PFSK-1 (cell line): Measurements from ENCODE around the gene PHAF1.

Source experiments
- FOXP2 ChIP-seq: optimal IDR thresholded peaks from 2 replicates; pipeline ENCODE3; 2011; ENCODE audit warnings: borderline replicate concordance, control low read depth, inconsistent platforms; ENCODE audit not compliant: insufficient read depth; ENCODE audit errors: extremely low read length, extremely low read depth
- POLR2AphosphoS5 ChIP-seq: IDR thresholded peaks from 2 replicates; pipeline ENCODE4 v1.6.1; 2012; ENCODE audit warnings: low read depth, mild to moderate bottlenecking, control low read depth, low read length, moderate library complexity
- TF ChIP-seq, protein P1 (sequence below), 2 experiments: IDR thresholded peaks; 2 replicates each; pipeline versions ENCODE4 v1.6.1 to v1.8.0; 2011 to 2012; ENCODE audit warnings: low read depth in 2 of 2, low read length in 2 of 2, control low read depth in 1 of 2, inconsistent platforms in 1 of 2, mild to moderate bottlenecking in 1 of 2, moderate library complexity in 1 of 2; ENCODE audit not compliant: insufficient read depth in 1 of 2

DNA sequence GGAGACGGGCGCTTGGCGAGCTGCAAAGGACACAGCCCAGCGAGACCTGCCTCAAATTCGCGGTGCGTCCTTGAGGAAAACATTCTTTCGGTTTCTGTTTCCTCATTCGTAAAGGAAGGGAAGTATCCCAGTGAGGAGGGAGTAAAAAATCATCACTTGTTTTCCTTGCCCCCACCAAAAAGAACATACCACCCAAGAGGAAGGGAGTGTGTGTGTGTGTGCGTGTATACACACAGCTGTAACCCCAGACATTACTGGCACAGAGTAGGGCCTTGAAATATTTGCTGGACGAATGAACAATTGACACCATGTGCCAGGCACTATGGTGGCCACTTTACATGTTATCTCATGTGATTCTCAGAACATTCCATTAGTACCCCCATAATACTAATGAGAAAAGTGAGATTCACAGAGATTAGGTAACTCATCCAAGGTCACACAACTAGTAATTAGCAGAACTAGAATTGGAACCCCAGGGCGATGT lies 76.0 kb downstream of the PHAF1 start:
- TF ChIP-seq POLR2AphosphoS5 (no peak), FOXP2 (no peak)
- TF ChIP-seq, protein P1, sequence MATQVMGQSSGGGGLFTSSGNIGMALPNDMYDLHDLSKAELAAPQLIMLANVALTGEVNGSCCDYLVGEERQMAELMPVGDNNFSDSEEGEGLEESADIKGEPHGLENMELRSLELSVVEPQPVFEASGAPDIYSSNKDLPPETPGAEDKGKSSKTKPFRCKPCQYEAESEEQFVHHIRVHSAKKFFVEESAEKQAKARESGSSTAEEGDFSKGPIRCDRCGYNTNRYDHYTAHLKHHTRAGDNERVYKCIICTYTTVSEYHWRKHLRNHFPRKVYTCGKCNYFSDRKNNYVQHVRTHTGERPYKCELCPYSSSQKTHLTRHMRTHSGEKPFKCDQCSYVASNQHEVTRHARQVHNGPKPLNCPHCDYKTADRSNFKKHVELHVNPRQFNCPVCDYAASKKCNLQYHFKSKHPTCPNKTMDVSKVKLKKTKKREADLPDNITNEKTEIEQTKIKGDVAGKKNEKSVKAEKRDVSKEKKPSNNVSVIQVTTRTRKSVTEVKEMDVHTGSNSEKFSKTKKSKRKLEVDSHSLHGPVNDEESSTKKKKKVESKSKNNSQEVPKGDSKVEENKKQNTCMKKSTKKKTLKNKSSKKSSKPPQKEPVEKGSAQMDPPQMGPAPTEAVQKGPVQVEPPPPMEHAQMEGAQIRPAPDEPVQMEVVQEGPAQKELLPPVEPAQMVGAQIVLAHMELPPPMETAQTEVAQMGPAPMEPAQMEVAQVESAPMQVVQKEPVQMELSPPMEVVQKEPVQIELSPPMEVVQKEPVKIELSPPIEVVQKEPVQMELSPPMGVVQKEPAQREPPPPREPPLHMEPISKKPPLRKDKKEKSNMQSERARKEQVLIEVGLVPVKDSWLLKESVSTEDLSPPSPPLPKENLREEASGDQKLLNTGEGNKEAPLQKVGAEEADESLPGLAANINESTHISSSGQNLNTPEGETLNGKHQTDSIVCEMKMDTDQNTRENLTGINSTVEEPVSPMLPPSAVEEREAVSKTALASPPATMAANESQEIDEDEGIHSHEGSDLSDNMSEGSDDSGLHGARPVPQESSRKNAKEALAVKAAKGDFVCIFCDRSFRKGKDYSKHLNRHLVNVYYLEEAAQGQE (IDR thresholded peaks at IDR 0.05; ENCODE audit: insufficient read depth in 1 of 2, low read depth in 2 of 2, low read length in 2 of 2): no peak
